Measurements from ENCODE around the gene SERTM2.

SERTM2 gene

GRCh38 chrX:111555406-111555958 lies 44.0 kb downstream of the SERTM2 start:
- no peak overlapping the region for H3K4me3 ChIP-seq (ENCODE audit: low read depth, low read length)

- H3K4me3 ChIP-seq (ENCODE audit: low read depth, low read length): no peak overlapping the region
These were observed 49.4 kb downstream of the SERTM2 start for GRCh38 chrX:111560801-111561200.

DNA sequence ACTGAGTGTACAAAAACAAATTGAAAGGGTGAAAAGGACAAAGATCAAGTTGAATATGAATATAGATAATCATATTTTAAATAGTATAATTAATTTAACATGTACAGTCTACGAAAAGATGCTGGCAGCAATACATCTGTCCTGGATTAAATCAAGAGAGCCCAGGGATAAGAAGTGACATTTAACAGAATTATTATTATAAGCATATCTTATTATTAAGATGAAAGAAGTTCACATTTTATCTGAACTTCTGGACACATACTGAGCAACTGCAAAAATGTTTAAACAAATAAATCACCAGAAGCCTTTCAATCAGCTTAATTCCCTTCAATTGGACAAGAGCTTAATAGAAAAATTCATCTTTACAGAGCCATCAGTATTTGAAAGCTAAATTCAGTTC lies 50.4 kb downstream of the SERTM2 start:
- H3K4me3 ChIP-seq (ENCODE audit: low read depth, low read length): no peak overlapping the region

DNA sequence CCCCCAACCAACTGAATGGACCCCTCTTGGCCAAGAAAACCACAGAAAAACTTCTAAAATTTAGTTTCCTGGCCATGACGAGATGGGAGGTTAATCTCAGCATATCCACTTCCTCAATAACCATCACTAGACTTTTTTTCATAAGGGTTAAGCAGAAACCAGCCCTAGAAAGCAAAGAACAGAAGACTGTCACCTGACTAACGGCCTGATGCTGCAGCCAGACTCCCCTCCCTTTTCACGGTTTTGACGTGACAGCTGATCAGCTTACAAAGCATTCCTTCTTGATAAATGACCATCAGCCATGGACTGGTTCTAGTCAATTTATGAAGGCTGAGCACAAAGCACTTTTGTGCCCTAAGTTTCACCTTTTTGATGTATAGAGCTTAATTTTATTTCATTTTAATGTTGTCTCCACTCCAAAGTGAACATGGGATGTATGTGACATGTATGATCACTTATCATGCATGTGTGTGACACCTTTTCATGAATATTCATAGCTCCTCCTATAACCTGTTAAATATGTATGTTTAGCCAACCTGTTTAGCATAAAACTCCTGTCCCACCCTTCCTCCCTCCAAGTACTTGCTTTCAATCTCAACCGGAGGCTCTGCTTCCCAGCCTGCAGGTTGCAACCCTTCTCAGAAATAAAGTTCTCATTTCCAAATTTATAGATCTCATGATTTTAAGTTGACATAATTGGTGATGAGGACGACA lies 56.3 kb downstream of the SERTM2 start:
- no peak overlapping the region for H3K4me3 ChIP-seq (ENCODE audit: low read depth, low read length)

DNA sequence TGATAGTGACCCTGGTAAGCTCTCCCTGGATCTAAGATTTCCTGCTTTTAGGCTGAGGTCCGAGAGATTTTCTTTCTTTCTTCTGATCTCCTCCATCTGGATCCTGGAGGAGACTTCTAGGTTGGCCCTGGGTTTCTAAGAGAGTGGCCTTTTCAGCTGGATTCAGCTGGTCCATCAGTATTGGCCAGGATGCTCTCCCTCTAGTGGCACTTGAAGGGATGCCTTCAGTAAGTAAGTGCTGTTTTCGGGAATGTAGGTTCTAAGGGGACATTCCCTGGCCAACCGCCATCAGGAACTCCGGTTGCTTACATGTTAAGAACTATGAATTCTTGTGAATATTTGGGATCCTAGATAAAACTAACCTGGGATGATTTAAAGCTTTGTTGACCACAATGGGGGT lies 56.9 kb downstream of the SERTM2 start:
- no peak overlapping the region for H3K4me3 ChIP-seq (ENCODE audit: low read depth, low read length)

GRCh38 chrX:111568817-111569216 lies 57.4 kb downstream of the SERTM2 start:
- no peak overlapping the region for H3K4me3 ChIP-seq (ENCODE audit: low read depth, low read length)

Measured in iPS-11a (cell line).